ENCODE data around the gene DZIP1. TPM values are rescaled to one million over a fixed set of nuclear protein-coding genes. Genes with fewer than 3 reads are reported as not detected.

DZIP1 gene
- total RNA-seq, 1 experiment from 2014 or later: 47.6 TPM

DNA sequence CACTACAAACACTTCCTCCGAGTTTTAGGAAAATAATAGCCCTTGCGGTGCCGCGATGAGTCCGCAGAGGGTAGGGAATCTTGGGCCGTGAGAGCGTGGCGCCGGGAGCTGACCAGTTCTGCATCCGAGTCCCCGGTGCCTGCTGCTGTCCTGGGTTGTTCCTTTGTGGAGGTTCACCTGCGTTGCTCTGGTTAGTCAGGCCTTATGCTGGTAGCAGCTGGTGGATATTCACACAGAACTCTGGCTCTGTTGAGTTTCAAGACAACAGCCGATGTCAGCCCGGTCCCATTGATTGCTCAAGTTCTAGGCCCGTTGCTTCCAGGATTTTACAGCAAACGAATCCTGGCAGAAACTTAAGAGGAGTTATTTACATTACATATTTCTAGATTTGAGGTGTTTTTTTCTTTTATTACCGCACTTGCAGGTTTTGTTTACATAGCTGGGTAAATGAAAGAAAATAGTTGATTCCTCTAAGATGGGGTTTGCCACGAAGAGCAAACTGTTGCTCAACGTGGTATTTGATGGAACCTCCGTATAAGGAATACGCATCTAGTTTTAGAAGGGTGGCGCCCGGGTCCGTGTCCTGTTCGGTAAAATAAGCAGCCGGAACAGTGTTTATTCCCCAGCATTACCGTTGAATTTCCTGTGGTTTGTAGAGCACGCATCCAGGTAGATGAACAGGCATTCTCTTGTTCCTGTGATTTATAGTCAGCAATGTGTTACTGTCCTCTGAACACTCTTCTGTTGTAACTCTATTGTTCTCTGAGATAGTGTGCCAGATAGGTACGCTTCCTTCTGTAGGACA is 90.7 kb downstream of the DZIP1 start:
- Histone ChIP-seq H3K4me1 (no peaks in the 10 kb centered on the region), H3K9me3 (replicated peaks) (no peaks in the 10 kb centered on the region), H3K27me3 (no peaks in the 10 kb centered on the region), H3K36me3 (no peaks in the 10 kb centered on the region), H3K27ac (no peak overlapping the region), H3K4me3 (no peak overlapping the region)
- DNase-seq: no peak

DNA sequence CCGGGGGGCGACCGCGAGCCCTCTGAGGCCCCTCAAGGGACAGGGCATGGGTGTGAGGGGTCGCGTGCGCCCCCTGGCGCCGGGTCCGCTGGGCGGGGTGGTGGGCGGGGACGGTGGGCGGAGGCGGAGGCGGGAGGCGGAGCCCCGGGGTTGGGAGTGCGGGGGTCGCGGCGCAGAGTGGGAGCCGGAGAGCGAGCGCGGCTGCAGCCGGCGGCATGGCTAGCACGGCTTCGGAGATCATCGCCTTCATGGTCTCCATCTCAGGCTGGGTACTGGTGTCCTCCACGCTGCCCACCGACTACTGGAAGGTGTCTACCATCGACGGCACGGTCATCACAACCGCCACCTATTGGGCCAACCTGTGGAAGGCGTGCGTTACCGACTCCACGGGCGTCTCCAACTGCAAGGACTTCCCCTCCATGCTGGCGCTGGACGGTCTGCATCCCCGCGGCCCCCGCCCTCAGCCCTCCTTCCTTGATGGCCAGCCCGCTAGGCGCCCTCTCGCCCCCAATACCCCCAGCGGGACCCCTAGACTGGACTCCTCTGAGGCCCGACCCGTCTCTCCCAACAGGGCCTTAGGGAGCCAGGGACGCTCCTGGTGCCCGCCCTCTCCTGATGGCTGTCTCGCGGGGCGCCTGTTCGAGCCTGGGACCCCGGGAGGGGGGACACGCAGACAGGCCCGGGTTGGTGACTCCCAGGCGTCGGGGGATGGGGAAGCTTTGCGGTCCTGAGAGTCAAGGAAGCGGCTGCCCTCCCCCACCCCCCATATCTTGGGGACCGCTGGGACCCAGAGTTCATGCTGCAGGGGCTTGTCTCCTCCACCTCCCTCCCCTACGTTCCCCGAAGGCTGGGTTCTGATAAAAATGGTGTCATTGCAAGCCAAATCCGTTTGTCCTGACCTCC is 91.7 kb downstream of the DZIP1 start, which contains the start of gene CLDN10:
Gene CLDN10, plus strand, starts transcription at position 182 of the 903 bp plus-strand sequence. Its CDS starts 34 bp downstream, at position 216.
- Histone ChIP-seq H3K36me3 (no peaks in the 10 kb centered on the region), H3K9me3 (replicated peaks) (no peaks in the 10 kb centered on the region), H3K4me3 (no peak within 1 kb of the TSS)

DNA sequence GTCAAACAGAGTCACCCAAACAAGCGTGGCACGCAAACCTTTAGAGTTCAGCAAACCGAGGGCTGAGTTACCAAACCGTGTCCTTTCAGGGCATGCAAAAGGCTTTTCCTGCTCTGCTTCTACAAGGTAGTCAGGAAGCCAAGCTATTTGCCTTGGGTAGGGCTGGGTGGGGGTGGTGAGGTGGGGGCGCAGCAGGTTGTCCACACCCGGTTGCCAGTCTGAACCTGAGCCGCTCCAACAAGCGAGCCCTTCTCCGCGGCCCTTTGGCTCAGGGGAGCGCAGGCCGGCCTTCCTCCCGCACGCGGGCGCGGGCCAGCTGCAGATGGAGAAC is 92.3 kb downstream of the DZIP1 start:
- H3K27me3 ChIP-seq: no peaks in the 10 kb centered on the region
- no peaks in the 10 kb centered on the region for H3K36me3 ChIP-seq
- peaks cover 3% of the 10 kb centered on the region; the same call in 1 of the 2 replicates for H3K4me1 ChIP-seq
- DNase-seq: no peak
- H3K4me3 ChIP-seq: no peak overlapping the region
- H3K27ac ChIP-seq: no peak overlapping the region
- no peaks in the 10 kb centered on the region for H3K9me3 ChIP-seq (replicated peaks)

More for the DNA sequence above, 91.7 kb downstream of the DZIP1 start, which contains the start of gene CLDN10:
- DNase-seq: no peak
- H3K4me1 ChIP-seq: no peaks in the 10 kb centered on the region; the same call in 1 of the 2 replicates
- H3K27ac ChIP-seq: no peak within 1 kb of the TSS
- H3K27me3 ChIP-seq: no peaks in the 10 kb centered on the region

GRCh38 chr13:95547531-95548167 is 96.9 kb downstream of the DZIP1 start:
- H3K9me3 ChIP-seq (replicated peaks): no peaks in the 10 kb centered on the region
- H3K4me3 ChIP-seq: no peak overlapping the region
- no peaks in the 10 kb centered on the region for H3K36me3 ChIP-seq
- DNase-seq: no peak
- H3K27me3 ChIP-seq: no peaks in the 10 kb centered on the region; the same call in 1 of the 2 replicates
- peaks cover 3% of the 10 kb centered on the region; the same call in 1 of the 2 replicates for H3K4me1 ChIP-seq
- H3K27ac ChIP-seq: no peak overlapping the region

DNA sequence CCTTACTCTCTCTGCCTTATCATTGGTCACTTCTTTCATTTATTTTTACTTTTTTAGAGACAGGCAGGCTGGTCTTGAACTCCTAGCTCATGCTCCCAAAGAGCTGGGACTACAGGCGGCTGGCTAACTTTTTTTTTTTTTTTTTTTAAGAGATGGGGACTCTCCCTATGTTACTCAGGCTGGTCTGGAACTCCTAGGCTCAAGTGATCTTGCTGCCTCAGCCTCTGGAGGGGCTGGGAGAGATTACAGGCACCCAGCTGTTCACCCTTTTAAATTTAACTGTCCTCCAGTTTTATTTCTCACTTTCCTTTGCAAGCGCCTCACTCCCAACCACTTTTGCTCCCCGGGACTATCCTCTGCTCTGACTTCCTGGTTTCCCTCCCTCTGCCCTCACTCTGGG is 97.6 kb downstream of the DZIP1 start:
- no peaks in the 10 kb centered on the region; the same call in 1 of the 2 replicates for H3K27me3 ChIP-seq
- H3K36me3 ChIP-seq: no peaks in the 10 kb centered on the region
- no peak overlapping the region for H3K4me3 ChIP-seq
- DNase-seq: no peak
- no peak overlapping the region for H3K27ac ChIP-seq
- peaks cover 3% of the 10 kb centered on the region; the same call in 1 of the 2 replicates for H3K4me1 ChIP-seq
- H3K9me3 ChIP-seq (replicated peaks): no peaks in the 10 kb centered on the region

DNA sequence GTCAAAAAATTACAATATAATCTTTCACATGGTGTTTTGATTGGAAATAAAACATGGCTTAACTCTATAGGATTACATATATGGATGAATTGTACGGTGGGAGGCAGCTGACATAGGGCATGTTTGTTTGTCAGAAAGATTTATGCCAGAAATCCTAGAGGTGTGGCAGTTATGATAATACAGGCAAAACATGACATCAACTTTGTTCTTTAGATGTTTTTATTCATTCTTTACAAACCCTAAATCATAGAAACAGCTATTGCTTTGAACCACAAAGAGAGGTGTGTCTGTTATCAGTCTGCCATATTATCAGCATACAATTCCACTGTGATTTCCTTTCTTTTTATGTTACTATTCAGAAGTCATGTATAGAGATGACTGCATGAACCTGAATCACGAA is 100.2 kb downstream of the DZIP1 start:
- no peak overlapping the region for H3K27ac ChIP-seq
- no peaks in the 10 kb centered on the region for H3K36me3 ChIP-seq
- H3K9me3 ChIP-seq (replicated peaks): no peaks in the 10 kb centered on the region
- H3K27me3 ChIP-seq: no peaks in the 10 kb centered on the region; the same call in 1 of the 2 replicates
- no peak overlapping the region for H3K4me3 ChIP-seq
- peaks cover 18% of the 10 kb centered on the region; the same call in 1 of the 2 replicates for H3K4me1 ChIP-seq
- DNase-seq: no peak

- Histone ChIP-seq H3K4me1 (peaks cover 15% of the 10 kb centered on the region; the same call in 1 of the 2 replicates), H3K9me3 (replicated peaks) (no peaks in the 10 kb centered on the region), H3K36me3 (no peaks in the 10 kb centered on the region), H3K4me3 (no peak overlapping the region), H3K27ac (no peak overlapping the region), H3K27me3 (no peaks in the 10 kb centered on the region; the same call in 1 of the 2 replicates)
- DNase-seq: no peak
These were observed 102.5 kb downstream of the DZIP1 start for GRCh38 chr13:95541911-95542474.

DNA sequence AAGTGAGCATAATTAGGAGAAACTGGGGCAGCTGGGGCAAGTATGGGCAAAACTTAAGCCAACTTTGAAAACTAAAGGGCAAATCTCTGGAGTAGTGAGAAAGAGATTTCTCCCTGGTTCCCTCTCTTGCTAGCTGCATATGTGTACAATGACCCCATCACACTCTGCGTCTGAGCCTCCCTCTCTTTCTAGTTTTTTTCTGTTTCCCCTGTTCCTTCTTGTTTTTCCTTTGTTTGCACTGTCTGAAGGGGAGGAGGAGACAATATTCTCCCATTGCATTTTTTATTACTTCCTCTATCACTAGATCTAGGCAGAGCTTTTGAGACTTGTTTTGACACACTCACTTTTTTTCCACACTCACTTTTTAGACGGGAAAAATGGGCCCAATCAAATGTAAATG is 103.2 kb downstream of the DZIP1 start:
- peak overlapping the region; percentile 19; the same call in 1 of the 2 replicates for H3K27ac ChIP-seq
- peak overlapping the region; percentile 23; the same call in 1 of the 2 replicates for H3K4me3 ChIP-seq
- peaks cover 15% of the 10 kb centered on the region; the same call in 1 of the 2 replicates for H3K4me1 ChIP-seq
- no peaks in the 10 kb centered on the region for H3K36me3 ChIP-seq
- DNase-seq: no peak
- H3K9me3 ChIP-seq (replicated peaks): no peaks in the 10 kb centered on the region
- no peaks in the 10 kb centered on the region; the same call in 1 of the 2 replicates for H3K27me3 ChIP-seq

DNA sequence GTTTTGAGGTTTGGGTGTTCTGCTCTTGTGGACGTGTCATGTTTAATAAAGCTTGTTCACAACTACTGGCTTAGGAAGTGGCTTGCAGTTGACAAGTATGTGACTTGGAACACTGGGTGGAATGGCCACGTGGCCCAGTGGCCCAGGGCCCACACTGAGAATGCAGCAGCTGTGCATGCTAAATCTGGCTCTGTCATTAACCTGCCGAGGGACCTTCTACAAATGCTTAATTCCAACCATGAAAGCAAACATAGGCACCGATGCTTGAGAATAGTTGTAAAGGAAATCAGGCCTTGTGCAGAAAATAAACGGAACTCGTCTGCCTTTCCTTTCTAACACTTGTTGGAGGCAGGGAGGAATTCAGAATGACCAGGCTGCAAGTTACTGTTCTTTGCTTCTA is 103.6 kb downstream of the DZIP1 start:
- peak overlapping the region; percentile 23; the same call in 1 of the 2 replicates for H3K4me3 ChIP-seq
- peak; percentile 62 to 74 for DNase-seq
- H3K9me3 ChIP-seq (replicated peaks): no peaks in the 10 kb centered on the region
- no peaks in the 10 kb centered on the region for H3K36me3 ChIP-seq
- peaks cover 15% of the 10 kb centered on the region; the same call in 1 of the 2 replicates for H3K4me1 ChIP-seq
- H3K27me3 ChIP-seq: no peaks in the 10 kb centered on the region; the same call in 1 of the 2 replicates
- peak overlapping the region; percentile 19; the same call in 1 of the 2 replicates for H3K27ac ChIP-seq

- no peak overlapping the region for H3K27ac ChIP-seq
- H3K4me1 ChIP-seq: peaks cover 14% of the 10 kb centered on the region; the same call in 1 of the 2 replicates
- no peaks in the 10 kb centered on the region for H3K36me3 ChIP-seq
- H3K27me3 ChIP-seq: no peaks in the 10 kb centered on the region
- DNase-seq: peak in 1 of 2 experiments; percentile 66
- no peaks in the 10 kb centered on the region for H3K9me3 ChIP-seq (replicated peaks)
- no peak overlapping the region for H3K4me3 ChIP-seq
These were observed 107.8 kb downstream of the DZIP1 start for GRCh38 chr13:95536632-95537241.

GRCh38 chr13:95535243-95535642 is 109.3 kb downstream of the DZIP1 start:
- Histone ChIP-seq H3K9me3 (replicated peaks) (no peaks in the 10 kb centered on the region), H3K36me3 (no peaks in the 10 kb centered on the region), H3K4me3 (no peak overlapping the region), H3K4me1 (peaks cover 4% of the 10 kb centered on the region), H3K27me3 (no peaks in the 10 kb centered on the region), H3K27ac (no peak overlapping the region)
- no peak for DNase-seq

DNA sequence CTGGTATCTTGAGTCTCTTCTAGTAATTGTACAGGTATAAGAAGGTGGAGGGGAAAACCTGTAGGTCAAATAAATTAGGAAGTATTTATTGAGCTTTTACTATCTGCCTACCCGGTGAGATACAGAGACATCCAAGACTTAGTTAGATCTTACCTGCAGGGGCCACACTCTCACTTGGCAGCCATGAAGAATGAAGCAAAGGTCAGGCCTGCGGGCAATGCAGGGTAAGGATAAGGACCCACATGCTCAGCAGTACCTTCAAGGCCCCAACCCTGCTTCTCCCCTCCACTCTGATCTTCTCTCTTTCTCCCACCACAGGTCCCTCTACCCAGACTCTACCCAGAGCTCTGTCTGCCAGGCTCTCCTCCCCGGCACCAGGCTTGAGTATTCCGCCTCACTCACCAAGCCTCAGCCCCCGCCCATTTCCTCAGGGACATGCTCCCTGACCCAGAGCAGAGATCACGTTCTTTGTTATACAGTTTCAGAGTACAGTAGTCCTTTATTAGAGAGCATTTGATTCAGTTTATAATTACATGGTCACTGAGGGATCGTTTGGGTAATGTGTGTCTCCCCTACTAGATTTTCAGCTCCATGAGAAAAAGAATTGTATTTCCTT is 110.9 kb downstream of the DZIP1 start:
- no peaks in the 10 kb centered on the region for H3K36me3 ChIP-seq
- H3K4me3 ChIP-seq: no peak overlapping the region
- H3K27ac ChIP-seq: no peak overlapping the region
- H3K9me3 ChIP-seq (replicated peaks): no peaks in the 10 kb centered on the region
- no peaks in the 10 kb centered on the region for H3K27me3 ChIP-seq
- DNase-seq: peak in 1 of 2 experiments; percentile 28
- peaks cover 10% of the 10 kb centered on the region for H3K4me1 ChIP-seq

DNA sequence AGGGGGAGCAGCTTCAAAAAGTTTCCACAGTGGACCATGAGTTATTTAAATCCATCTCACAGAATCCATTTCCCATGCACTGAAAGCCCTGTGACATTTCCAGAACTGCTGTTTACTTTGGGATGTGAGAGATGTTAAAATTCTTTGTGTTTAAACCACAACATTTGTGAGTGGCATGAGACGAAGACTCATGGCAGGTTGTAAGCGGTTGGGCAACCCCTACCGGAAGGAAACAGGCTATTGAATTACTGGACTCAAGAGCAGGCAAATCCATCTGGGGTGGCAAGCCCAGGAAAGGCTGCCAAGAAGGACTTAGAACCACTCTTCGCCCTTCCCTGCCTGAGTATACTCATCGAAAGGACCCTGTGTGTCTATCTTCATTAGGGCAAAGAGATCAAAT is 114.3 kb downstream of the DZIP1 start:
- no peak overlapping the region for H3K4me3 ChIP-seq
- H3K36me3 ChIP-seq: no peaks in the 10 kb centered on the region
- peak; percentile 46 to 72 for DNase-seq
- H3K27ac ChIP-seq: no peak overlapping the region
- H3K9me3 ChIP-seq (replicated peaks): no peaks in the 10 kb centered on the region
- peaks cover 10% of the 10 kb centered on the region for H3K4me1 ChIP-seq
- no peaks in the 10 kb centered on the region for H3K27me3 ChIP-seq
